ENCODE results near the gene NAB2. TPM values are rescaled to one million over a fixed set of nuclear protein-coding genes. Genes with fewer than 3 reads are reported as not detected.

Gene NAB2
- total RNA-seq, 1 experiment from 2014 or later: 19.4 TPM

DNA sequence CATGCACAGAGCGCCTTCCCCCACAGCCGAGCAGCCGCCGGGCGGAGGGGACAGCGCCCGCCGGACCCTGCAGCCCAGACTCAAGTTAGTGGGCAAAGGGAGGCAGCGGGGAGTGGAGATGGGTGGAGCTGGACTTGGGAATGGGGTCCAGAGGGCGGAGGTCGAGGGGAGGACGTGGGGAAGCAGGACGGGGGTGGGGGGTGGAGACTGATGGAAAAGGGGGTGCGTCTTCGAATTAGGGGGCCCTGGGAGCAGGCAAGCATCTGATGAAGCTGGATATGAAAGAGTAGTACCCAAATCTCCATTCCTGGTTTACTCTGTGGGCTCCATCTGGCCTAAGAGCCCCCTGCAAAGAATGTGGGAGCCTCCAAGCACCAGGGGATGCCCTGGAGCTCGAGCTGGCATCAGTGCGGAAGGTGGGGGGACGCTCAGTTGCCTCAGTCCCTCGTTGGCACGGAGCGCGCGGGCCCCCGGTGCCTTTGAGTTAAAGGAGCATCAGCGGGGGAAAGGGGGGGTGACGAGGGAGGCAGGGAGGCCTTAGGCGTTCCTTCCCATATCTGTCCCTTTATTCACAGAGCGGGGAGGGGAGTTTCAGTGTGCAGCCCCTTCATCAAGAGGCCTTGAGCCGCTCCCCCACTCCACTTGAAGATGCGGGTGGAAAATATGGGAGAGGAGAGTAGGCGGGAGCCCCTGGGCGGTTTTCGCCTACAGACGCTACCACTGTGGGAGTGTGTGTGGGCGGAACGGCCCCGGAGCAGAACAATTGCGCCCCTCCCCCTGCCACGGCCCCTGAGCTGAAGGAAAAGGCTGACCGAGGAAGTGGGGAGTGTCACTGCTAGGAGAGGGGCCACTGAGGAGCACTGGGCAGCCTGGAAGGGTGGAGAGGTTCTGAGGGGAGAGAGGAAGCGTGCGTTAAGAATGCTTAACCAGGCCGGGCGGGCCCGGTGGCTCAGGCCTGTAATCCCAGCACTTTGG is 644 bp downstream of the NAB2 start:
- no peaks in the 10 kb centered on the region for H3K36me3 ChIP-seq (ENCODE audit: insufficient read depth, low read length)
- H3K9me2 ChIP-seq (replicated peaks; ENCODE audit: insufficient read depth, low read length): no peaks in the 10 kb centered on the region
- H3K9ac ChIP-seq (ENCODE audit: low read length): peak overlapping the region; percentile 91
- DNase-seq: peak; percentile 78
- peak overlapping the region; percentile 66 for H3K27ac ChIP-seq (ENCODE audit: low read length)
- peak overlapping the region; percentile 90 for H3K4me2 ChIP-seq (ENCODE audit: low read depth, low read length, poor library complexity, severe bottlenecking)
- H3K79me2 ChIP-seq (ENCODE audit: low read length): peaks cover 25% of the 10 kb centered on the region
- peaks cover 67% of the 10 kb centered on the region for H3K4me1 ChIP-seq (ENCODE audit: low read length)
- no peaks in the 10 kb centered on the region for H3K27me3 ChIP-seq (ENCODE audit: low read length)
- no peak overlapping the region for H2AFZ ChIP-seq (ENCODE audit: low read length)
- no peaks in the 10 kb centered on the region for H4K20me1 ChIP-seq (ENCODE audit: insufficient read depth, low read depth, low read length)
- H3K4me3 ChIP-seq (ENCODE audit: low read length): peak overlapping the region; percentile 92
- H3K9me3 ChIP-seq (ENCODE audit: low read length): no peaks in the 10 kb centered on the region

DNA sequence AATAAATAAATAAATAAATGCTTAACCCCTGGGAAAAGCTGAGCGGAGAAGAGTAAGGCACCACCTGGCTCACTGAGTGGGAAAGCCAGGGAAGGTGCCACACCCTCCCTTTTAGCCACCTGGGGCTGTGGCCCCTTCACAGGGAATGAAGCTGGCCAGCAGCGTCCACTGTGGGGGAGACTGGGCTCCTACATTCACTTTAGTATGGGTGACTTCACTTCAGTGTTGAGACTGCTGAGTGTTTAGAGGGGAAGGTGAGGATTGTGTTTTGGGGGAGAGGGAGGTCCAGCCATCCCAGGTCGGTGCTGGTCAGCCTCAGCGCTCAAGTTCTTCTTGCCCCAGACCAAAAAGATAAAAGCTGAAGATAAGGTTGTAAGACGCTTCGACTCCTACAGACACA is 1.6 kb downstream of the NAB2 start:
- H3K27me3 ChIP-seq (ENCODE audit: low read length): no peaks in the 10 kb centered on the region
- H3K9me3 ChIP-seq (ENCODE audit: low read length): no peaks in the 10 kb centered on the region
- H3K4me1 ChIP-seq (ENCODE audit: low read length): peaks cover 73% of the 10 kb centered on the region
- no peak overlapping the region for H3K27ac ChIP-seq (ENCODE audit: low read length)
- no peak overlapping the region for H2AFZ ChIP-seq (ENCODE audit: low read length)
- H3K4me3 ChIP-seq (ENCODE audit: low read length): peak overlapping the region; percentile 92; the same call in 1 of the 2 replicates
- no peaks in the 10 kb centered on the region for H3K9me2 ChIP-seq (replicated peaks; ENCODE audit: insufficient read depth, low read length)
- H3K9ac ChIP-seq (ENCODE audit: low read length): peak overlapping the region; percentile 45
- peaks cover 25% of the 10 kb centered on the region for H3K79me2 ChIP-seq (ENCODE audit: low read length)
- peak overlapping the region; percentile 90 for H3K4me2 ChIP-seq (ENCODE audit: low read depth, low read length, poor library complexity, severe bottlenecking)
- peaks cover 4% of the 10 kb centered on the region; the same call in 1 of the 2 replicates for H3K36me3 ChIP-seq (ENCODE audit: insufficient read depth, low read length)
- peak; percentile 38 for DNase-seq
- no peaks in the 10 kb centered on the region for H4K20me1 ChIP-seq (ENCODE audit: insufficient read depth, low read depth, low read length)

DNA sequence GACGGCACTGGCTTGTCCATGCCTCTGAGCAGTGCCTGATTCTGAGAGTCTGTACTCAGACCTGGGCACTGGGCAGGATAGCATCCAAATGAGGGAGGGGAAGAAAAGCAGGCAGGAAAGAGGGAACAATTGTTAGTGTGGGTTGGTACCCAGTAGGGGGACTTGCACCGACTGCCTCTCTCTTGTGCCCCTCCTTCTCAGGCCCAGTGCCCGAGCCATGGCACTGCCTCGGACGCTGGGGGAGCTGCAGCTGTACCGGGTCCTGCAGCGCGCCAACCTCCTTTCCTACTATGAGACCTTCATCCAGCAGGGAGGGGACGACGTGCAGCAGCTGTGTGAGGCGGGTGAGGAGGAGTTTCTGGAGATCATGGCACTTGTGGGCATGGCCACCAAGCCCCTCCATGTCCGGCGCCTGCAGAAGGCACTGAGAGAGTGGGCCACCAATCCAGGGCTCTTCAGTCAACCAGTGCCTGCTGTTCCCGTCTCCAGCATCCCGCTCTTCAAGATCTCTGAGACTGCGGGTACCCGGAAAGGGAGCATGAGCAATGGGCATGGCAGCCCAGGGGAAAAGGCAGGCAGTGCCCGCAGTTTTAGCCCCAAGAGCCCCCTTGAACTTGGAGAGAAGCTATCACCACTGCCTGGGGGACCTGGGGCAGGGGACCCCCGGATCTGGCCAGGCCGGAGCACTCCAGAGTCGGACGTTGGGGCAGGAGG is 2.2 kb downstream of the NAB2 start:
- Histone ChIP-seq H3K36me3 (ENCODE audit: insufficient read depth, low read length) (peaks cover 10% of the 10 kb centered on the region; the same call in 1 of the 2 replicates), H3K9me3 (ENCODE audit: low read length) (no peaks in the 10 kb centered on the region), H4K20me1 (ENCODE audit: insufficient read depth, low read depth, low read length) (no peaks in the 10 kb centered on the region), H3K9ac (ENCODE audit: low read length) (peak overlapping the region; percentile 45), H3K4me3 (ENCODE audit: low read length) (peak overlapping the region; percentile 92; the same call in 1 of the 2 replicates), H3K9me2 (replicated peaks; ENCODE audit: insufficient read depth, low read length) (no peaks in the 10 kb centered on the region), H3K4me1 (ENCODE audit: low read length) (peaks cover 73% of the 10 kb centered on the region), H3K4me2 (ENCODE audit: low read depth, low read length, poor library complexity, severe bottlenecking) (peak overlapping the region; percentile 90), H3K27me3 (ENCODE audit: low read length) (no peaks in the 10 kb centered on the region), H3K27ac (ENCODE audit: low read length) (no peak overlapping the region), H3K79me2 (ENCODE audit: low read length) (peaks cover 25% of the 10 kb centered on the region), H2AFZ (ENCODE audit: low read length) (no peak overlapping the region)
- DNase-seq: peak; percentile 40

DNA sequence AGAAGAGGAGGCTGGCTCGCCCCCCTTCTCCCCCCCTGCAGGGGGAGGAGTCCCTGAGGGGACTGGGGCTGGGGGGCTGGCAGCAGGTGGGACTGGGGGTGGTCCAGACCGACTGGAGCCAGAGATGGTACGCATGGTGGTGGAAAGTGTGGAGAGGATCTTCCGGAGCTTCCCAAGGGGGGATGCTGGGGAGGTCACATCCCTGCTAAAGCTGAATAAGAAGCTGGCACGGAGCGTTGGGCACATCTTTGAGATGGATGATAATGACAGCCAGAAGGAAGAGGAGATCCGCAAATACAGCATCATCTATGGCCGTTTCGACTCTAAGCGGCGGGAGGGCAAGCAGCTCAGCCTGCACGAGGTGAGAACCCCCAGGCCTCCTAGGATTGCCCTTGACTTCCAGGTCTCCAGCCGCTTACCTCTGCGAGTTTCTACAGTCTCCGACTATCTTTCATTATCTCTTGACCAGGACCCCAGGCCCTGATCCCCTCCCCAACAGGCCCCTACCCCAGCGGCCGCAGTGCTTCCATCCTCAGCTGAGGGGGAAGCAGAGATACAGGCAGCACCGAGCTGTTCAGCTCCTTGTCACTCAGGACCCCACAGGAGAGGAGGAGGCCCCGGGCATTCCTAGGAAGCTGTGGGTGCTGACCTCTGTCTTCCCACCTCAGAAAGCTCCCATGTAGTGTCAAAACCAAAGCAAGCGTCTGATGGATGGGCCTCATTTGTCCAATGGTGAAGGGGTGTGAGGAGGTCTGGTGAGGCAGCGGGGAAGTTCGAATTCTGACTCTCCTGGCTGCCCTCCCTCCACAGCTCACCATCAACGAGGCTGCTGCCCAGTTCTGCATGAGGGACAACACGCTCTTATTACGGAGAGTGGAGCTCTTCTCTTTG is 3.0 kb downstream of the NAB2 start:
- Histone ChIP-seq H3K4me2 (ENCODE audit: low read depth, low read length, poor library complexity, severe bottlenecking) (peak overlapping the region; percentile 60), H3K9ac (ENCODE audit: low read length) (peak overlapping the region; percentile 68; the same call in 1 of the 2 replicates), H3K4me3 (ENCODE audit: low read length) (no peak overlapping the region; the same call in 1 of the 2 replicates), H3K79me2 (ENCODE audit: low read length) (peaks cover 25% of the 10 kb centered on the region), H3K27me3 (ENCODE audit: low read length) (no peaks in the 10 kb centered on the region), H3K4me1 (ENCODE audit: low read length) (peaks cover 68% of the 10 kb centered on the region), H3K9me2 (replicated peaks; ENCODE audit: insufficient read depth, low read length) (no peaks in the 10 kb centered on the region), H3K9me3 (ENCODE audit: low read length) (no peaks in the 10 kb centered on the region), H4K20me1 (ENCODE audit: insufficient read depth, low read depth, low read length) (no peaks in the 10 kb centered on the region), H3K27ac (ENCODE audit: low read length) (peak overlapping the region; percentile 83), H3K36me3 (ENCODE audit: insufficient read depth, low read length) (peaks cover 14% of the 10 kb centered on the region; the same call in 1 of the 2 replicates), H2AFZ (ENCODE audit: low read length) (no peak overlapping the region)
- DNase-seq: peak; percentile 40

DNA sequence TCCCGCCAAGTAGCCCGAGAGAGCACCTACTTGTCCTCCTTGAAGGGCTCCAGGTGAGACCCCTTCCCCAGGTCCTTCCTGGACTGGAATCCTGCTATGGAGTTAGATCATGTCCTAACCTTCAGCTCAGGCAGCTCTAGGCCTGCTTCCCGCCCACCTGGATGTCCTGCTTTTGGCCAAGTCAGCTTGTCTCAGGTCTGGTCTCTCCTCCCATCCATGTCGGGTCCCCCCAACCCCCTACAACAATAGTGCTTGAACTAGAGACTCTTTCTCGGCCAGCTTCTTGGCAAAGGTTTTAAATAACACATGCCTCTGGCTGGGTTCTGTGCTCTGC is 3.6 kb downstream of the NAB2 start:
- Histone ChIP-seq H3K27ac (ENCODE audit: low read length) (peak overlapping the region; percentile 83), H3K27me3 (ENCODE audit: low read length) (no peaks in the 10 kb centered on the region), H3K4me1 (ENCODE audit: low read length) (peaks cover 67% of the 10 kb centered on the region), H3K4me3 (ENCODE audit: low read length) (peak overlapping the region; percentile 52; the same call in 1 of the 2 replicates), H3K4me2 (ENCODE audit: low read depth, low read length, poor library complexity, severe bottlenecking) (peak overlapping the region; percentile 60), H3K9me3 (ENCODE audit: low read length) (no peaks in the 10 kb centered on the region), H3K9me2 (replicated peaks; ENCODE audit: insufficient read depth, low read length) (no peaks in the 10 kb centered on the region), H3K9ac (ENCODE audit: low read length) (peak overlapping the region; percentile 68), H3K79me2 (ENCODE audit: low read length) (peaks cover 25% of the 10 kb centered on the region), H3K36me3 (ENCODE audit: insufficient read depth, low read length) (peaks cover 20% of the 10 kb centered on the region; the same call in 1 of the 2 replicates), H4K20me1 (ENCODE audit: insufficient read depth, low read depth, low read length) (no peaks in the 10 kb centered on the region), H2AFZ (ENCODE audit: low read length) (no peak overlapping the region)
- DNase-seq: no peak

DNA sequence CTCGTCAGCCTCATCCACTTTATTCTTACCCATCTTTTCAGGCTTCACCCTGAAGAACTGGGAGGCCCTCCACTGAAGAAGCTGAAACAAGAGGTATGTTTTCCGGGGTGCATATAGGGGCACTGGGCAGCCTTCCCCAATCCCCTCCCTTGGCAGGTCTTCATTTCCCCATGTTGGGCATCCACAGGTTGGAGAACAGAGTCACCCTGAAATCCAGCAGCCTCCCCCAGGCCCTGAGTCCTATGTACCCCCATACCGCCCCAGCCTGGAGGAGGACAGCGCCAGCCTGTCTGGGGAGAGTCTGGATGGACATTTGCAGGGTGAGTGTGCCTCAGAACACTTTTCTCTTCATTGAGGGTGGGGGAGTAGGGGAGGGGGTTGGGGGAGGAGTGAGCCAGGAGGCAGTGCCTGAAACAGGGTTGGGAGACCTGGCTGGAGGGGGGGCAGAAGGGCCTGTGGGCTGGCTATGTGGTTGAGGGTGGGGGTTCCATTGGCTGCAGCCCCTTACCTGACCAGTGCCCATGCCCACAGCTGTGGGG is 4.0 kb downstream of the NAB2 start:
- H3K4me1 ChIP-seq (ENCODE audit: low read length): peaks cover 65% of the 10 kb centered on the region
- H3K9ac ChIP-seq (ENCODE audit: low read length): peak overlapping the region; percentile 68
- no peaks in the 10 kb centered on the region for H4K20me1 ChIP-seq (ENCODE audit: insufficient read depth, low read depth, low read length)
- H3K4me3 ChIP-seq (ENCODE audit: low read length): peak overlapping the region; percentile 52; the same call in 1 of the 2 replicates
- no peak for DNase-seq
- H3K27ac ChIP-seq (ENCODE audit: low read length): peak overlapping the region; percentile 83
- peaks cover 25% of the 10 kb centered on the region for H3K79me2 ChIP-seq (ENCODE audit: low read length)
- H3K27me3 ChIP-seq (ENCODE audit: low read length): no peaks in the 10 kb centered on the region
- no peaks in the 10 kb centered on the region for H3K9me2 ChIP-seq (replicated peaks; ENCODE audit: insufficient read depth, low read length)
- peaks cover 23% of the 10 kb centered on the region; the same call in 1 of the 2 replicates for H3K36me3 ChIP-seq (ENCODE audit: insufficient read depth, low read length)
- H3K4me2 ChIP-seq (ENCODE audit: low read depth, low read length, poor library complexity, severe bottlenecking): peak overlapping the region; percentile 60
- no peak overlapping the region for H2AFZ ChIP-seq (ENCODE audit: low read length)
- no peaks in the 10 kb centered on the region for H3K9me3 ChIP-seq (ENCODE audit: low read length)

DNA sequence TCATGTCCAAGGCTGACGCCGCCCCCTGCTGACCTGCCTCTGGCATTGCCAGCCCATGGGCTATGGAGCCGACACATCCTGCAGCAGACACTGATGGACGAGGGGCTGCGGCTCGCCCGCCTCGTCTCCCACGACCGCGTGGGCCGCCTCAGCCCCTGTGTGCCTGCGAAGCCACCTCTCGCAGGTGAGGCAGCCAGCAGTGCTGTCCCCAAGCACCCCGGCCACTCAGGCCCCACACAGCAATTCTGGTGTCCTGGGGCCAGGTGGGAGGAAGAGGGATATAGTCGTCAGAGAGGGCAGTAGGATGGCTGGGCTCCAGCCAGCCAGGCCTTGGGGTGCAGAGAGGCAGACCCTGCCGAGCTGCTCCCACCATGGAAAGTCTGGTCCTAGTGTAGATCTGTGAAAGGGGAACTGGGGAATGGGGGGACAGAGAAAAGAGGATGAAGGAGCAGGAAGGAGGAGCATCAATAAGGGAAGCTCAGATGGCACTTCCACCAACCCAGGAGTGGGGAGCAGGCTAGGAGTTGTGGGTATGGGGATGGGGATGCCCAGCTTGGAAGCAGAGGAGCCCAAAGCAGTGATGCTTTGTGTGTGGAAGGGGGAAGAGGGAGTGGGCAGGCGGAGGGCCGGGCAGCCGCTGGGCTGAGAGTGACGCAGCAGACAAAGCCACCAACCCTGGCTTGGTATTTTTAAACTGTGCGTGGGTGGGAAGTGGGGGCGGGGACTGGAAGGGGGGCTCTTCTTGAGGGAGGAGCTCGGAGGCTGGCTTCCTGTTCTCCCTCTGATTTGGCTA is 4.7 kb downstream of the NAB2 start:
- Histone ChIP-seq H3K27ac (ENCODE audit: low read length) (peak overlapping the region; percentile 83), H3K27me3 (ENCODE audit: low read length) (no peaks in the 10 kb centered on the region), H3K9me2 (replicated peaks; ENCODE audit: insufficient read depth, low read length) (no peaks in the 10 kb centered on the region), H3K9me3 (ENCODE audit: low read length) (no peaks in the 10 kb centered on the region), H3K4me3 (ENCODE audit: low read length) (peak overlapping the region; percentile 52), H4K20me1 (ENCODE audit: insufficient read depth, low read depth, low read length) (no peaks in the 10 kb centered on the region), H3K4me2 (ENCODE audit: low read depth, low read length, poor library complexity, severe bottlenecking) (peak overlapping the region; percentile 60), H3K9ac (ENCODE audit: low read length) (peak overlapping the region; percentile 68), H2AFZ (ENCODE audit: low read length) (no peak overlapping the region), H3K36me3 (ENCODE audit: insufficient read depth, low read length) (peaks cover 28% of the 10 kb centered on the region; the same call in 1 of the 2 replicates), H3K4me1 (ENCODE audit: low read length) (peaks cover 59% of the 10 kb centered on the region), H3K79me2 (ENCODE audit: low read length) (peaks cover 25% of the 10 kb centered on the region)
- DNase-seq: peak; percentile 91

Measured in Karpas-422 (cell line).